Left ventricle myocardium inferior (tissue), 1 donor: ENCODE data around the gene S1PR4. TPM values are rescaled to one million over a fixed set of nuclear protein-coding genes. Genes with fewer than 3 reads are reported as not detected.

Experiments
- DNase-seq: peaks from one replicate; pipeline ENCODE4 v3.0.0-alpha.2; 2020
- H3K27ac ChIP-seq: fragments of 200-600 bp; replicated peaks from 2 replicates; pipeline ENCODE4 v1.8.0; 2021
- H3K27me3 ChIP-seq: fragments of 200-600 bp; 2 replicates; pipeline ENCODE4 v1.8.0; 2021; ENCODE audit warnings: low read depth
- H3K36me3 ChIP-seq: fragments of 200-600 bp; 2 replicates; pipeline ENCODE4 v1.8.0; 2021
- H3K4me1 ChIP-seq: fragments of 200-600 bp; 2 replicates; pipeline ENCODE4 v1.8.0; 2021
- H3K4me3 ChIP-seq: fragments of 200-600 bp; 2 replicates; pipeline ENCODE4 v1.8.0; 2021; ENCODE audit warnings: mild to moderate bottlenecking, moderate library complexity
- H3K9me3 ChIP-seq: fragments of 200-600 bp; replicated peaks from 2 replicates; pipeline ENCODE4 v1.8.0; 2021
- intact Hi-C: fragments of 100-400 bp; cut with micrococcal nuclease; formaldehyde crosslinking; loops from one replicate; pipeline ENCODE4 v1.11.0; 2022
- total RNA-seq: library from RNA; stranded (reverse); fragmentation: NEBNext Ultra II Directional; extraction: Animal tissue kit (Norgen Biotek cat#: 25700); gene quantifications from one replicate; pipeline ENCODE4 v1.2.1, GENCODE V29; 2021
- TF ChIP-seq, protein P1 (sequence below): fragments of 200-600 bp; IDR thresholded peaks from 2 replicates; pipeline ENCODE4 v1.8.0; 2021; ENCODE audit warnings: antibody characterized with exemption, mild to moderate bottlenecking, borderline replicate concordance
- donor health status: DM: no; HTN: yes; CAD: no; lungs with severe emphysema.

S1PR4 gene
- total RNA-seq, 1 donor from 2014 or later = 0.60 TPM

DNA sequence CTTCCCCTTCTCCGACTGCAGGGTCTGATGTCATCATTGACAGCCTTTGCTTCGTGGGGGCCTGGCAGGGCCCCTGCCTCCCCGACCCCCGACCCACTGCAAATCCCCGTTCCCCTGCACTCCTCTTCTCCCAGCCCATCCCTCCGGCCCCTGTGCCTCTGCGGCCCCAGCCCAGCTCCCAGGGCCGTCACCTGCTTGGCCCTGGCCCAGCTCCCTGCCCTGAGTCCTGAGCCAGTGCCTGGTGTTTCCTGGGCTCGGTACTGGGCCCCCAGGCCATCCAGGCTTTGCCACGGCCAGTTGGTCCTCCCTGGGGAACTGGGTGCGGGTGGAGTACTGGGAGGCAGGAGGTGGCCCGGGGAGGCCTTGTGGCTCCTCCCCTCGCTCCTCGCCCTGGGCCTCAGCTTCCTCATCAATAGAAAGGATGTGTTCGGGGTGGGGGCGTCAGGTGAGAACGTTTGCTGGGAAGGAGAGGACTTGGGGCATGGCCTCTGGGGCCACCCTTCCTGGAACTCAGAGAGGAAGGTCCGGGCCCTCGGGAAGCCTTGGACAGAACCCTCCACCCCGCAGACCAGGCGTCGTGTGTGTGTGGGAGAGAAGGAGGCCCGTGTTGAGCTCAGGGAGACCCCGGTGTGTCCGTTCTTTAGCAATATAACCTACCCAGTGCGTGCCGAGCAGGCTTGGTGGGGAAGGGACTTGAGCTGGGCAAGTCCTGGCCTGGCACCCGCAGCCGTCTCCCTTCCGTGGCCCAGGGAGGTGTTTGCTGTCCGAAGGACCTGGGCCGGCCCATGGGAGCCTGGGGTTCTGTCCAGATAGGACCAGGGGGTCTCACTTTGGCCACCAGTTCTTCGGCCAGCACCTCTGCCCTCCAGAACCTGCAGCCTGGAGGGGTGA, 30.0 kb downstream of the S1PR4 start:
- Histone ChIP-seq H3K27ac (no peak overlapping the region), H3K4me3 (no peak overlapping the region), H3K4me1 (no peaks in the 10 kb centered on the region), H3K36me3 (peaks cover 47% of the 10 kb centered on the region), H3K27me3 (no peaks in the 10 kb centered on the region), H3K9me3 (no peaks in the 10 kb centered on the region)
- intact Hi-C loops = no loop called here
- TF ChIP-seq, protein P1, sequence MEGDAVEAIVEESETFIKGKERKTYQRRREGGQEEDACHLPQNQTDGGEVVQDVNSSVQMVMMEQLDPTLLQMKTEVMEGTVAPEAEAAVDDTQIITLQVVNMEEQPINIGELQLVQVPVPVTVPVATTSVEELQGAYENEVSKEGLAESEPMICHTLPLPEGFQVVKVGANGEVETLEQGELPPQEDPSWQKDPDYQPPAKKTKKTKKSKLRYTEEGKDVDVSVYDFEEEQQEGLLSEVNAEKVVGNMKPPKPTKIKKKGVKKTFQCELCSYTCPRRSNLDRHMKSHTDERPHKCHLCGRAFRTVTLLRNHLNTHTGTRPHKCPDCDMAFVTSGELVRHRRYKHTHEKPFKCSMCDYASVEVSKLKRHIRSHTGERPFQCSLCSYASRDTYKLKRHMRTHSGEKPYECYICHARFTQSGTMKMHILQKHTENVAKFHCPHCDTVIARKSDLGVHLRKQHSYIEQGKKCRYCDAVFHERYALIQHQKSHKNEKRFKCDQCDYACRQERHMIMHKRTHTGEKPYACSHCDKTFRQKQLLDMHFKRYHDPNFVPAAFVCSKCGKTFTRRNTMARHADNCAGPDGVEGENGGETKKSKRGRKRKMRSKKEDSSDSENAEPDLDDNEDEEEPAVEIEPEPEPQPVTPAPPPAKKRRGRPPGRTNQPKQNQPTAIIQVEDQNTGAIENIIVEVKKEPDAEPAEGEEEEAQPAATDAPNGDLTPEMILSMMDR = no peak
- no peak for DNase-seq

DNA sequence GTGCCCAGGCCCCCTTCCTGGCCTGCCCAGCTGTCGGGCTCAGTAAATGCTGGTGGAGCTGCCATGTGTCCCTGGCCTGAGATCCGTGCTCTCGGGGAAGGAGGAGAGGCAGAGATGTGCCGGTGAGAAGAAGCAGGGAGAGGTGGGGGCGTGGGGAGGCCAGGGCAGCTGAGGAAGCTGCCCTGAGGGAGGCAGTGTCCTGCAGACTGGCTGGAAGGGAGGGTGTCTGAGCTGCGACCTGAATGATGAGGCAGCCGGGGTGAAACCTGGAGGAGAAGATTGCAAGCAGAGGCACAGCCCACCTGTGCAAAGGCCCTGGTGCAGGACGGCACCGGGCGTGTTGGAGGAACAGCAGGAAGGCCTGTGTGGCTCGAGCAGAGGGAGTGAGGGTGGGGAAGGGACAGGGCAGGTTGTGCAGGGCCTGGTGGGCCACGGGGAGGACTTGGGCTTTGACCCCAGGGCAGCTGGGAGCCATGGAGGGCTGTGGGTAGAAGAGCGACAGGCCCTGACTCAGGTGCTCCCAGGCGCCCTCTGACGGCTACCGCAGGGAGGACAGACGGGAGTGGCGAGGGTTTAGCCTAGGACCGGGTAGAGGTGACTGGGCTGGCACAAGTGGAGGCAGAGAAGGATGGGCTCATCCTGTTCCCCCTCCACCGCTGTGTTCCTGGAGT, 31.9 kb downstream of the S1PR4 start:
- Histone ChIP-seq H3K4me1 (no peaks in the 10 kb centered on the region), H3K9me3 (no peaks in the 10 kb centered on the region), H3K27me3 (no peaks in the 10 kb centered on the region), H3K4me3 (no peak overlapping the region), H3K27ac (no peak overlapping the region), H3K36me3 (peaks cover 31% of the 10 kb centered on the region)
- TF ChIP-seq, protein P1 = peak; percentile 69
- peak; percentile 46 for DNase-seq
- intact Hi-C loops = no loop called here

DNA sequence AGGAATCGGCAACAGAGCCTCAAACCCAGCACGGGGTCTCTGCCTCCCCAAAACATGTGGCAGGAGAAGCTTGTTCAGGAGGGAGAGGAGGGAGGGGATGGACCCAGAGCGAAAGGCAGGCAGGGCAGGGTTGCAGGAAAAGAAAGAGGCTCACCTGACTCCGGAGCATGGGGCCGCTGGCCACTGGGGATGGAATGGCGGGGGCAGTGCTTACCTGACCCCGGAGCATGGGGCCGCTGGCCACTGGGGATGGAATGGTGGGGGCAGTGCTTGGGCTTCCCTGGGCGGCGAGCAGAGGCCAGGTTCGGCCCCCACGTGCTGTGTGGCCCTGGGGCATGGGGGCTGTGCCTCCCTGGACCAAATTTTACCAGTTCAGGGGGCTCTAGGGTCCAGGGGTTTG, 32.6 kb downstream of the S1PR4 start:
- H3K9me3 ChIP-seq = no peaks in the 10 kb centered on the region
- intact Hi-C loops = no loop called here
- DNase-seq = no peak
- no peaks in the 10 kb centered on the region for H3K4me1 ChIP-seq
- H3K27me3 ChIP-seq = no peaks in the 10 kb centered on the region
- no peak overlapping the region for H3K27ac ChIP-seq
- no peak overlapping the region for H3K4me3 ChIP-seq
- peaks cover 23% of the 10 kb centered on the region for H3K36me3 ChIP-seq
- TF ChIP-seq, protein P1 = no peak

DNA sequence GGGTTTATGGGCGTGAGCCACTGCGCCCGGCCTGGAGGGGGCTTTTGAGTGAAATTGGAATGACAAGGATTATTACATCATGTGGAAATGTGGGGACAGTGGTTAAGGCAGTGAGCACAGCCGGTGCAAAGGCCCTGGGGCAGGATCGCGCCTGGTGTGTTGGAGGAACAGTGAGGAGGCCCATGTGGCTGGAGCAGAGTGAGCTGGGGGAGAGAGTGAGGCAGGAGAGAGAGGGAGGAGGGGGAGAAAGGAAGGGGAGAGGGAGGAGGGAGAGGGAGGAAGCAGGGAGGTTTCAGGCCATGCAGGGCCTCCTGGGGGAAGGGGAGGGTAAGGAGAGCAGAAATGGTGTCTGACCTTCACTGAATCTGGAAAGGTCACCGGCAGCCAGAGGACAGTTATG, 34.6 kb downstream of the S1PR4 start:
- TF ChIP-seq, protein P1 = no peak
- intact Hi-C loops = no loop called here
- no peak for DNase-seq

DNA sequence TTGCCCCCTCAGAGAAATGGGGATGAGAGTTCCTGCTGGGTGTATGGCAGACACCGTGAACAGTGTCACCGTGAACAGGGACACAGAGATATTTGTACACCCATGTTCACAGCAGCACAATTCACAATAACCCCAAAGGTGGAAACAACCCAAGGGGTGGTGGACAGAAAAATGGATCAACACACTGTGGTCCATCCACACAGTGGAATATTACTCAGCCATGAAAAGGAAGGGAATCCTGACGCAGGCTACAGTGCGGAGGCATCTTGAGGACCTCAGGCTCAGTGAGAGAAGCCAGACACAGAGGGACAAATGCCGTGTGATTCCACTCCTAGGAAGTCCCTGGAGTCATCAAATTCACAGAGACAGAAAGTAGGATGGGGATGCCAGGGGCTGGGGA, 38.3 kb downstream of the S1PR4 start:
- Histone ChIP-seq H3K4me3 (no peak overlapping the region), H3K27me3 (peaks cover 34% of the 10 kb centered on the region), H3K27ac (no peak overlapping the region), H3K4me1 (no peaks in the 10 kb centered on the region), H3K36me3 (no peaks in the 10 kb centered on the region), H3K9me3 (no peaks in the 10 kb centered on the region)
- TF ChIP-seq, protein P1 = no peak
- intact Hi-C loops = no loop called here
- DNase-seq = no peak

More for the DNA sequence above, 34.6 kb downstream of the S1PR4 start:
- Histone ChIP-seq H3K27me3 (peaks cover 3% of the 10 kb centered on the region), H3K9me3 (no peaks in the 10 kb centered on the region), H3K27ac (no peak overlapping the region), H3K36me3 (peaks cover 4% of the 10 kb centered on the region), H3K4me3 (no peak overlapping the region), H3K4me1 (no peaks in the 10 kb centered on the region)
